ENCODE results near the gene NLRP9. TPM values are rescaled to one million over a fixed set of nuclear protein-coding genes. Genes with fewer than 3 reads are reported as not detected.

Gene NLRP9
- total and polyA plus RNA-seq, 2 of the 4 experiments (the other 2 are of a cell fraction): not detected

DNA sequence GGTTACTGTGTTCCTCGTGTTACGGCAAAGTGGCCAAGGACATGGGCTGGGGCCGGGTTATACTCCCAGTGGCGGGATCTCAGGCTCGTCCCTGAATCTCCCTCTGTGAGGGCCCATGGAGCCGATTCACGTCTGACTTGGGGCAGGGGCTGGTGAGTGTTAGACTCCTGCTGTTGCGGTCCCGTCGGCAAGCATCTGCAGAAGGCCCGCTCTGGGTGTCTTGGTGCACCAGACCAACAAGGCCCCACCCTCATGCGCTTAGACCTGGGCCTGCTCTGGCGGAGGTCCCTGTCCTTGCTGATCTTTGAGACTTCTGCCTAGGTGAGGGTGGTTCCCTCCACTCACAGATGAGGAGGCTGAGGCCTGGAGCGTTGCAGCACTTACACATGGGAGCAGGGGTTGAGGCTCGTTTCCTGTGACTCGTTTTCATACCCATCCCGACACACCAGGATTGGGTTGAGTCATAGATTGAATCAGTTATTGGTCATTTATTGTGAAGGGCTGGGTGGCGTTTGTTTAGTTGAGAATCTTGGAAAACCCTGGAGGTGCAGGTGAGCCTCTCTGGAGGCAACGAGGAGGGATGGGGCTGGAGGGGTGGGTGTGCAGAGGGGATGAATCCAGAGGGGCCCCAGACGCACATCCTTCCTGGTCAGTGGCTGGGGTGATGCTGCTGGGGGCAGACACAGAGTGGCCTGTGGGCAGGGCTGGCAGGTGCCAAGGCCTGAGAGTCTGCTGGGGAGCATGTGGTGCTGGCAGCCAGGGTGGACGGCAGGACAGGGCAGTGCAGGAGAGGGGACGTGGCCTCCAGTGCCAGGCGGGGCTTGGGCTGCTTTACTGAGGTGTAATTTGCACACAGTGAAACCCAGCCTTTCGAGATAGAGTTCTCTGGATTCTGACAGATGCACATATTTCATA is 58.6 kb downstream of the NLRP9 start:
- in situ Hi-C loops (cut with MboI; ENCODE audit: low sequenced_read_pairs): loop anchor here (25.0 kb wide), 1 partner anchor 458 kb away; the partner anchor contains the start of gene ZNF444
- Histone ChIP-seq H3K23ac (ENCODE audit: low read depth, low read length) (no peak overlapping the region), H3K27me3 (ENCODE audit: control insufficient read depth, insufficient read depth, low read length) (no peaks in the 10 kb centered on the region), H2BK20ac (ENCODE audit: low read depth, low read length) (no peak overlapping the region), H2BK120ac (ENCODE audit: low read depth, low read length) (no peak overlapping the region), H3K56ac (ENCODE audit: extremely low read depth, insufficient read depth, low read length) (no peak overlapping the region), H3K4me3 (ENCODE audit: insufficient read depth, low read depth, low read length) (no peak overlapping the region), H3K79me1 (ENCODE audit: low read depth in 1 of 2, low read length in 2 of 2) (peaks cover 23 to 74% of the 10 kb centered on the region in 2 experiments), H2AK9ac (replicated peaks; ENCODE audit: low read depth, low read length, poor library complexity) (no peak overlapping the region), H4K91ac (ENCODE audit: insufficient read depth, low read depth, low read length) (no peak overlapping the region), H3K9me3 (ENCODE audit: control insufficient read depth, insufficient read depth, low read length) (no peaks in the 10 kb centered on the region), H3K9me1 (ENCODE audit: insufficient read depth, low read length) (peaks cover 7% of the 10 kb centered on the region; the same call in 1 of the 2 replicates), H2BK5ac (ENCODE audit: low read depth, low read length, poor library complexity, severe bottlenecking) (no peak overlapping the region), H3K4me1 (ENCODE audit: control insufficient read depth, insufficient read depth, low read length) (peaks cover 7% of the 10 kb centered on the region), H3K4ac (ENCODE audit: low read depth, low read length) (no peak overlapping the region), H3K9ac (ENCODE audit: low read depth, low read length) (no peak overlapping the region), H2AK5ac (ENCODE audit: low read depth, low read length) (no peak overlapping the region), H3K27ac (ENCODE audit: insufficient read depth, low read length) (no peak overlapping the region), H4K8ac (ENCODE audit: low read depth in 2 of 2, low read length in 2 of 2) (no peak overlapping the region), H4K5ac (ENCODE audit: low read depth, low read length) (no peak overlapping the region), H3K14ac (replicated peaks; ENCODE audit: low read depth, low read length) (no peak overlapping the region), H3K18ac (ENCODE audit: low read depth, low read length) (no peak overlapping the region), H3K36me3 (ENCODE audit: control insufficient read depth, insufficient read depth, low read length) (peaks cover 44% of the 10 kb centered on the region), H3K4me2 (ENCODE audit: low read depth, low read length) (no peak overlapping the region), H2BK15ac (ENCODE audit: low read depth, low read length) (no peak overlapping the region), H4K20me1 (ENCODE audit: insufficient read depth, low read length) (peaks cover 69% of the 10 kb centered on the region), H2AFZ (replicated peaks; ENCODE audit: low read length, poor library complexity) (peak overlapping the region; percentile 2)
- intact Hi-C loops (cut with micrococcal nuclease): no loop called here
- DNase-seq: peak; percentile 73
- no peak for ATAC-seq (ENCODE audit: low read depth)
- dilution Hi-C loops (cut with HindIII; ENCODE audit: low sequenced_read_pairs, unreplicated experiment): no loop called here
- ChIA-PET CTCF (no interaction called here), POLR2A (ENCODE audit: unreplicated experiment) (no interaction called here)
- no TSS peak for BruUV-seq (replicated peaks)
- WGBS, 2 experiments (ENCODE audit: extremely low coverage in 2 of 2, insufficient read length in 1 of 2): 83% methylated on average over 8 of the region's 24 CpGs; no CpG with 5 or more reads in 1 of the 2 experiments
- TF ChIP-seq CEBPB (IDR thresholded peaks at IDR 0.05; ENCODE audit: low read depth, low read length) (peak; percentile 13; the same call in 1 of the 2 replicates), MAZ (IDR thresholded peaks at IDR 0.05; ENCODE audit: borderline replicate concordance, low read depth, low read length) (no peak), RAD21 (IDR thresholded peaks at IDR 0.05; ENCODE audit: low read length) (no peak), MAFK (IDR thresholded peaks at IDR 0.05; ENCODE audit: low read depth, low read length) (no peak), NFE2L2 (IDR thresholded peaks at IDR 0.05; ENCODE audit: low read depth, low read length) (no peak)

Measured in IMR-90 (cell line).